ENCODE measurements around the gene PI4KB. TPM values are rescaled to one million over a fixed set of nuclear protein-coding genes. Genes with fewer than 3 reads are reported as not detected.
A peak's percentile ranks its signal among the peaks of the same experiment; 100 is the strongest.

PI4KB gene
- total and polyA plus RNA-seq, 9 of the 15 experiments (the other 6 are each of a cell fraction or from before 2014, with no cell fraction given): 3.1 to 65.4 (median 45.1) TPM

- peak; percentile 85 for TF ChIP-seq PKNOX1 (IDR thresholded peaks at IDR 0.05)
- TF ChIP-seq PML (IDR thresholded peaks at IDR 0.05; ENCODE audit: low read length): no peak
- no peak for TF ChIP-seq FOXA3 (CRISPR knock-in tag; conservative IDR thresholded peaks at IDR 0.05 in 1 of 2, IDR thresholded peaks at IDR 0.05 in 1 of 2)
- TF ChIP-seq, protein P1, sequence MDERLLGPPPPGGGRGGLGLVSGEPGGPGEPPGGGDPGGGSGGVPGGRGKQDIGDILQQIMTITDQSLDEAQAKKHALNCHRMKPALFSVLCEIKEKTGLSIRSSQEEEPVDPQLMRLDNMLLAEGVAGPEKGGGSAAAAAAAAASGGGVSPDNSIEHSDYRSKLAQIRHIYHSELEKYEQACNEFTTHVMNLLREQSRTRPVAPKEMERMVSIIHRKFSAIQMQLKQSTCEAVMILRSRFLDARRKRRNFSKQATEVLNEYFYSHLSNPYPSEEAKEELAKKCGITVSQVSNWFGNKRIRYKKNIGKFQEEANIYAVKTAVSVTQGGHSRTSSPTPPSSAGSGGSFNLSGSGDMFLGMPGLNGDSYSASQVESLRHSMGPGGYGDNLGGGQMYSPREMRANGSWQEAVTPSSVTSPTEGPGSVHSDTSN (CRISPR knock-in tag; IDR thresholded peaks at IDR 0.05; ENCODE audit: low read depth): no peak
- TF ChIP-seq, protein P1 (tag; conservative IDR thresholded peaks at IDR 0.05; ENCODE audit: low read depth): 0 out of 2 replicates have a peak, but pooled peaks have one; percentile 43
- TF ChIP-seq MLLT1 (IDR thresholded peaks at IDR 0.05): peak in 1 of 2 experiments; percentile 85; a peak in 2 of 4 replicates
- peak; percentile 55; the same call in 1 of the 2 replicates for TF ChIP-seq ZNF384 (IDR thresholded peaks at IDR 0.05; ENCODE audit: low read depth, low read length)
- TF ChIP-seq ZBTB33 (CRISPR knock-in tag; IDR thresholded peaks at IDR 0.05): peak; percentile 28; the same call in 1 of the 2 replicates
- no peak for TF ChIP-seq CBX5 (IDR thresholded peaks at IDR 0.05; ENCODE audit: borderline replicate concordance, low read depth)
- TF ChIP-seq ZNF77 (CRISPR knock-in tag; IDR thresholded peaks at IDR 0.05): no peak
- TF ChIP-seq HLTF (IDR thresholded peaks at IDR 0.05): no peak
- TF ChIP-seq CTBP1 (IDR thresholded peaks at IDR 0.05; ENCODE audit: borderline replicate concordance): no peak
- TF ChIP-seq MTF1 (CRISPR knock-in tag; IDR thresholded peaks at IDR 0.05; ENCODE audit: borderline replicate concordance): no peak
- no peak for TF ChIP-seq ZNF143 (CRISPR knock-in tag; IDR thresholded peaks at IDR 0.05)
- no peak for TF ChIP-seq TAF15 (IDR thresholded peaks at IDR 0.05; ENCODE audit: low read depth, low read length)
- TF ChIP-seq RBM14 (IDR thresholded peaks at IDR 0.05; ENCODE audit: borderline replicate concordance, insufficient read depth, low read depth, low read length): no peak
- no peak for TF ChIP-seq HNRNPLL (IDR thresholded peaks at IDR 0.05; ENCODE audit: low read depth, low read length, poor library complexity, severe bottlenecking)
- no peak for TF ChIP-seq TBL1XR1 (IDR thresholded peaks at IDR 0.05; ENCODE audit: low read length in 2 of 2)
Observed at GRCh38 chr1:151251656-151252470, 75.4 kb downstream of the PI4KB start (continued).
